ENCODE measurements around the gene BICDL2. TPM values are rescaled to one million over a fixed set of nuclear protein-coding genes. Genes with fewer than 3 reads are reported as not detected.

BICDL2 gene
- total RNA-seq, 1 experiment from 2014 or later: 0.25 TPM

- no peak for DNase-seq (ENCODE audit: low spot score)
These were observed 11.4 kb downstream of the BICDL2 start for GRCh38 chr16:3025032-3026002.

DNA sequence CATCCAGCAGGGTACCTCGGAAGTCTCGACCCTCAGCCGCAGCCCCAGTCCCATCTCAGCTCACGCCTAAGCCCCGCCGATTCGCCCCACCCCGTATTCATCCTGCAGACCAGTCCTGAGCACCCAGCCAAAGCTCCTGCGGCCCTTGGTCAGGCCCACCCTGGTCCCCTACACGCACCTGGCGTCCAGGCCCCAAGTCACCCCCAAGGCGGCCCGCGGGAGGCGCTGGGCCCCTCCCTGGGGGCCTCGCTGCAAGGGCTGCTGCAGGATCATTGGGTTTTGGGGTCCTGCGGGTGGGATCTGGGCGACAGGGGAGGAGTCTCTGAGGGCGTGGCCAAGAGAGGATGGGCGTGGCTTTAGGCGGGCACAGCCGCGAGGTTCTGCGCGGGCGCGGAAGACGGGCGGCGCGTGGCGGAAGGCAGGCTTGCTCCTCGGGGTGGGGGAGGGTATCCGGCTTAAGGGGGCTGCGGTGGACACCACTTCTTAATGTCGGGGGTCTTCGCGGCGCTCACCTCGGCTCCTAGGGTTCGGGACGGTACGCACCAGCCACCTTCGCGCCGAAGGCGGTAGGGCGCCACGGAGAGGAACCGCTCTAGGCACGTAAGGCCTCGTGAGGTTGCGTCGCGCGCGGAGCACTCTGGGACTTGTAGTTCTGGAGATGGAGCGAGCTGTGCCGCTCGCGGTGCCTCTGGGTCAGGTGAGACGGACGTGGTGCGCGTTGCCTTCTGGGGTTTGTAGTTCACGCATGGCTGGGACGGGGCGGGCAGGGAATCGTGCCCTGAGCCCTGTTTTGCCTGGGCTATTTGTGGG is 12.9 kb downstream of the BICDL2 start, which contains the start of the genes HCFC1R1 and THOC6:
Gene HCFC1R1 (minus strand): TSS at position 274 of the 810 bp plus-strand sequence. CDS start 1 bp downstream, at position 273.
Gene THOC6 (plus strand): TSS at position 367 of the 810 bp plus-strand sequence. CDS start 292 bp downstream, at position 659.
- DNase-seq (ENCODE audit: low spot score): peak; percentile 99

GRCh38 chr16:3023415-3023668 is 13.4 kb downstream of the BICDL2 start:
- DNase-seq (ENCODE audit: low spot score): peak; percentile 89

DNA sequence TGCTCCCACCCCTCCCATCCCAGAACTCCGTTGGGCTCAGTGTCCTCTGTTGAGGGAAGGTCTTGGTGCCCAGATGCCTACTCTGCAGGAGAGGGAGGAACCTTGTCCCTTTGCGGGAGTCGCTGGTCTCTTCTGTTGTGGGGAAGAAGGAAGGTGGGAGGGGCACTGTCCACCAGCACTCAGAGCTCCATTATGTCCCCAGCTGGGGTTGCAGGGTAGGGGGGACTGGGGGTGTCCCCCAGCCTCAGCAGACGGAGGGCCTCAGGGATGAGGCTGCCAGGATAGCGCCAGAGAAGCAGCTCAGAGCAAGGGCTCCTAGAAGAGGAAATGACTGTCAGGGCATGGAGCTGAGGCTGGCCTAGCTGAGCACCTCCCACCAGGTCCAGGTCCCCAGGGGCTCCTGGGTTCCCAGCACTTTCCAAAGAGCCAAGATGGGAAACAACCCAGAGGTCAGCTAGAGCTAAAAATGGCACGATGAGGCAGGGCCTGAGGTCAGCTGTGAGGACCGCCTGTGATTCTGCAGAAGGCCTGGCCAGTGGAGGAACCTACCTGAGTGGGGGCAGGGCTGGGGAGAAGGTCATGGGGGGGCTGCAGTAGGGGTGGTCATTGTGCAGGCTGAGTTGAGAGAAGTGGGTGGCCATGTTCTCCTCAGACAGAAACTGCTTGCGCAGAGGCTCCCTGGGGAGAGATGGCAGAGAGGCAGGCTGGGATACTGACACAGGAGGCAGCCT is 13.9 kb downstream of the BICDL2 start:
- peak; percentile 39 for DNase-seq (ENCODE audit: low spot score)

- DNase-seq (ENCODE audit: low spot score): peak; percentile 92
These were observed 14.5 kb downstream of the BICDL2 start for GRCh38 chr16:3022208-3022683.

- peak; percentile 85 for DNase-seq (ENCODE audit: low spot score)
These were observed 15.1 kb downstream of the BICDL2 start for GRCh38 chr16:3021449-3022207.

DNA sequence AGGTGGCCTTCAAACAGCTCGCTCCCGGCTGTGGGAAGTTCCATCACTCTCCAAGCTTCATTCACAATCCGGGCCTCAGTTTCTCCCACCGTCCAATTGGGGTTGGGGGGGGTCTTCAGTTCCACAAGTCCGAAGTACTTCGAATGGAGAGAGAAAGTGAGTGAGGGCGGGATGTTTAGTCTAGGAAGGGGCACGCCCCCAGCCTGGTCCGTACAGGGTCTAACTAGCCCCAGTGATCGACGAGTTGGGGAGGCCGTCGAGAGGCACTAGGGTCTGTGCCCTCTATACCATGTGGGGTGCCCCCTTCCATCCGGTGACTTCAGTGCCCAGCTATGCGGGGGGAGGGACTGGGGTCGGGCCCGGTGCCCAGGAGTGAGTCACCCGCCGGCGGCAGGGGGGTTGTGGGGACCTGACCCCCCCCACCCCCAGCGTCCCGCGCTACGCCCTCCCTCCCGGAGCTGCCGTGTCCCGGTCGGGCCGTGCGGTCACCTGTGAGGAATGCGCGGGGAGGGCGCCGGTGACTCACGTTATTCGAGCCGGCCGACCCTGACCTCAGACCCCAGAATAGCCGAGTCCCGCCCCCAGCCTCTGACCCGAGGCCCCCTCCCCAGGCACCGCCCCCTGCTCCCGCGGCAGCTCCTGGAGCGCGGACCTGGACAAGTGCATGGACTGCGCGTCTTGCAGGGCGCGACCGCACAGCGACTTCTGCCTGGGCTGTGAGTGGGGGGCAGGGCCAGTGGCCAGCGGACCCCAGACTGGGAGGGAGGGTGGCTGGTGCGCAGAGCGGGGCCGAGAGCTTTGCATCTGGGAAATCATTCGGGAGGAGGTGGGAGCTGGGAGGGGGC is 15.9 kb downstream of the BICDL2 start:
- DNase-seq (ENCODE audit: low spot score): peak; percentile 89

DNA sequence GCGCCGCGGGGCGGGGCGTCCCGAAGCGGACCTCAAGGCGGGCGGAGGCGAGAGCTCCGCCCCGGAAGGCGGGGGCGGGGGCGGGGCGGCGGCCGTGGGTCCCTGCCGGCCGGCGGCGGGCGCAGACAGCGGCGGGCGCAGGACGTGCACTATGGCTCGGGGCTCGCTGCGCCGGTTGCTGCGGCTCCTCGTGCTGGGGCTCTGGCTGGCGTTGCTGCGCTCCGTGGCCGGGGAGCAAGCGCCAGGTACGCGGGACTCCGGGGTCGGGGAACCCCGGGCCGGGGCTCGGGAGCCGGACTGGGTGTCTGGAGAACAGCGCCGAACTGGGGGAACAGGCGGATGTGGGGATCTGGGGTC is 16.5 kb downstream of the BICDL2 start, which contains the start of gene TNFRSF12A:
Gene TNFRSF12A (plus strand): TSS at position 122 of the 357 bp plus-strand sequence. CDS start 30 bp downstream, at position 152.
- peak; percentile 63 for DNase-seq (ENCODE audit: low spot score)

DNA sequence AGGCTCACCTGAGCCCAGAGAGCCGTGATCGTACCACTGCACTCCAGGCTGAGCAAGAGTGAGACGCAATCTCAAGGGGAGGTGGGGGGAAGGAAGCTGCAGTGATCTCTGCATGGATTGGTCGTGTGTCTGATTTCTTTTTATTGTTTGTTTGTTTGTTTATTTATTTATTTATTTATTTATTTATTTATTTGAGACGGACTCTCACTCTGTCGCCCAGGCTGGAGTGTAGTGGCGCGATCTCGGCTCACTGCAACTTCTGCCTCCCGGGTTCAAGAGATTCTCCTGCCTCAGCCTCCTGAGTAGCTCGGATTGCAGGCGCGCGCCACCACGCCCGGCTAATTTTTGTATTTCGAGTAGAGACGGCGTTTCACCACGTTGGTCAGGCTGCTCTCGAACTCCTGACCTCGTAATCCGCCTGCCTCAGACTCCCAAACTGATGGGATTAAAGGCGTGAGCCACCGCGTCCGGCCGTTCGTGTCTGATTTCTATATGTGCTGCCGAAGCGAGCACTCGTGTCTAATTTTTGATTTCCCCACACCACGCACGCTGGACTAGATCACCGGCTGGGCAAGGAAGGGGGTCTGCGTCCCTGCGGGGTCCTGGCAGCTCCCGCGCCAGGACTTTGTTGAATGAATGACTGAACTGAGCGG is 17.0 kb downstream of the BICDL2 start:
- no peak for DNase-seq (ENCODE audit: low spot score)

GRCh38 chr16:3017794-3018506 is 18.8 kb downstream of the BICDL2 start, which contains the start of gene CLDN6:
TSS of gene CLDN6 (minus strand) at chr16:3018183. CDS start at chr16:3016021, 2,162 bp downstream.
- DNase-seq (ENCODE audit: low spot score): no peak

DNA sequence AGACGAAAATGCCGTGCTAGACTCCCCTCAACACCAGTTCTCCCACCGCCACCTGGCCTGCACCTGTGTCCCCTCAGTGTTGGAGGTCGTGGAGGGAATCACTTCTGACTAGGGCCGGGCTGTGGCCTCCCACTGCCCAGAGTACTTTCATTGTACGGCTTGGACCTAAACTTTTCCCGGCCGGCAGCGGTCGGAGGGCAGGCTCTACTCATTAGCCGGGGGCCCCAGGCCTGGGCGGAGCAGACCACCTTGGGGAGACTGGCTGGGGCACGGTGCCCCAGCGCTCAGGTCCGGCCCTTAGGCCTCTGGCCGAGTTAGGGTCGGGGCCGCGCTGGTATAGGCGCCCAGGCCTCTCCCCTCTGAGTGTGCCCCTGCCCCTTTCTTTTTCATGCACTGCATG is 19.4 kb downstream of the BICDL2 start:
- no peak for DNase-seq (ENCODE audit: low spot score)

- DNase-seq (ENCODE audit: low spot score): no peak
These were observed 20.8 kb downstream of the BICDL2 start for GRCh38 chr16:3015865-3016521.

DNA sequence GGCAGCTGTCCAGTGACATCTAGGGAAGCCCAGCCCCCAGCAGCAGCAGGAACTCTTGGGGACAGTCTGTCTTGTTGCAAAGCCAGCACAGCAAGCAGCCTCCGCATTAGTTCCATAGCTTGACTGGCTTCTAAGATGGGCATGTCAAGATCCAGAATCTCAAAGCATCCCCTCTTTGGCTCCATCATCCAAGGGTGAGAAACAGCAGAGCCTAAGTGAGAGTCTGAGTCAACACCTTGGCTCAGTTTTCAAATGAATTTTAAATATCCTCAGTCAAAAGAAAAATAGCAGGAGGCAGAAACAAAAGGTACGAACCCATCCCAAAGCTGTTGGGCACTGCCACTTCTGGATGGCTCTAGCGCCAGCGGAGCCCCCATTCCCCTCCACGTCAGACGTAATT is 21.8 kb downstream of the BICDL2 start:
- no peak for DNase-seq (ENCODE audit: low spot score)

DNA sequence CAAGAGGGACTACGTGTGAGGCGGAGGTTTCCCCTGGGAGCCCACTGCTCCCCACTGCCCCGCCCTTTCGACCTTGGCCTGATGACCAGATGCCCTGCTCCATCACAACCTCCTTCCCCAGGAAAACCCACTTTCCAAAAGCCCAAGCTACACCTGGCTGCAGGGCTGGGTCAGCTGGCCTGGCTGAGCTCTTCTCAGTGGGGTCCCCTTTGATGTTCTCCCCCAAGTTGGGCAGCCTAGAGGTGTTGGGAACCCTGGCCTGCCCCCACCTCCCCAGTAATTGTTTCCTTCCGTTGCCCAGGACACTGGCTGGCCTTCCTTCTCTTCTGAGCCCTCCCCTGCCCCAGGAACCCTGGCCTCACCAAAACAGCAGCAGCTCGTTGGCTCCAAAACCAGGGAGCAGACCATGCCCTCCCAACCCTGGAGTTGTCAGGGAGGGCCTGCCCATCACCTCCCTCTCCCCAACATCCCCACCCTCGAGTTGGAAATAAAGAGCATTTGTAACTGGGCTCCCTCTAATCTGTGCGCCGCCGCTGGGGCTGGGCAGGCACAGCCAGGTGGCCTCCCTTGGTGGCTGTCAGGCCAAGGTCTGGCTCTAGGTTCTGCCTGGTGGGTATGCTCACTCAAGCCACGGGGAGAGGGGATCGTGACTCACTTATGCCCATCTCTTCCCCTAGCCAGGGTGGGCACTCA is 22.6 kb downstream of the BICDL2 start:
- DNase-seq (ENCODE audit: low spot score): no peak

- DNase-seq (ENCODE audit: low spot score): no peak
These were observed 23.2 kb downstream of the BICDL2 start for GRCh38 chr16:3013491-3013951.

- no peak for DNase-seq (ENCODE audit: low spot score)
These were observed 23.8 kb downstream of the BICDL2 start, which contains the start of gene CLDN9 for GRCh38 chr16:3012828-3013420. TSS of gene CLDN9 (plus strand) at chr16:3012923. CDS start at chr16:3013363, 440 bp downstream.

GRCh38 chr16:3012246-3012645 is 24.5 kb downstream of the BICDL2 start:
- DNase-seq (ENCODE audit: low spot score): no peak
